Hematopoietic multipotent progenitor cell treated with erythropoietin and hydrocortisone succinate and interleukin-3 and kit ligand, for 6 days (in vitro differentiated cells): ENCODE results near the gene MFSD2B.

Source experiments
- DNase-seq: peaks from one replicate; pipeline ENCODE4 v3.0.0-alpha.2; 2015

The MFSD2B gene

DNA sequence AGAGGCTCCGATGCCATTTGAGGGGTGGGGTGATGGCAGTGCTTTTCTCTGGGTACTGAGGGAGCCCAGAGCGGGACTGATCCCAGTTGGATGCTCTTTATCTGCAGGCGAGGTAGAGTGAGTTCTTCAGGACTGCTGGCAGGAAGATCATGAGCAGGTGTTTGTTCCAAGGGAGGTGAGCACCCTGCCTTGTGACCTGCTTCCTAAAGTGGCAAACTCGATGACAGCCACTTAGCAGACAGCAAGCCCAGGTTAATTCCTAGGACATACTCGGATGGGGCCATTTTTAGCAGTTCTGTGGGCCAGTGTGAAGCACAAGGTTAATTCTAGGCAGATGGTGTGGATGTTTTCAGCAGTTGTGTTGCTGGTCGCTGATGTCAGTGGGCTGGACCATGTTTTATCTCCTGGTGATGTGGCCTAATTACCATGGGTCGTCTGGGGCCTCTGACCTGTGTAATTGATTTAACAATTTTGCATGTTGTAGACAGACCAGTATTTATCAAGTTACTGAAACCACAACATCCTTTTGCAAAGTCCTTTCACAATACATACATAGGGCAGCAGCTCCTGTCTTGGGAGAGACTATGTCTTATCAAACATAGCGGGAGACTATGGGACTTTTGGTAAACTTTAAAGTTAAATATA, 44.6 kb downstream of the MFSD2B start:
- DNase-seq: peak; percentile 50

DNA sequence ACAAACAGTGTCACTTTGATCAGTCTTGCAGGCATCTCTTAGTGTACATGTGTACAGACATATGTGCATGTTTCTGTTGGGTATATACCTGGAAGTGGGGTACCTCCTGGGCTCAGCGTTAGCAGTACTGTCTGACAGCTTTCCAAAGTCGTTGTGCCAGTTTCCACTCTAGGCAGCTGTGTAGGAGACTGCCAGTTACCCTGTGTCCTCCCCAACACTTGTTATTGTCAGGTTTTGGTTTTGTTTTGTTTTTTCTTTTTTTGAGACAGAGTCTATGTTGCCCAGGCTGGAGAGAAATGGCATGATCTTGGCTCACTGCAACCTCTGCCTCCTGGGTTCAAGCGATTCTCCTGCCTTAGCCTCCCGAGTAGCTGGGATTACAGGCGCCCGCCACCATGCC, 45.9 kb downstream of the MFSD2B start:
- DNase-seq: no peak

DNA sequence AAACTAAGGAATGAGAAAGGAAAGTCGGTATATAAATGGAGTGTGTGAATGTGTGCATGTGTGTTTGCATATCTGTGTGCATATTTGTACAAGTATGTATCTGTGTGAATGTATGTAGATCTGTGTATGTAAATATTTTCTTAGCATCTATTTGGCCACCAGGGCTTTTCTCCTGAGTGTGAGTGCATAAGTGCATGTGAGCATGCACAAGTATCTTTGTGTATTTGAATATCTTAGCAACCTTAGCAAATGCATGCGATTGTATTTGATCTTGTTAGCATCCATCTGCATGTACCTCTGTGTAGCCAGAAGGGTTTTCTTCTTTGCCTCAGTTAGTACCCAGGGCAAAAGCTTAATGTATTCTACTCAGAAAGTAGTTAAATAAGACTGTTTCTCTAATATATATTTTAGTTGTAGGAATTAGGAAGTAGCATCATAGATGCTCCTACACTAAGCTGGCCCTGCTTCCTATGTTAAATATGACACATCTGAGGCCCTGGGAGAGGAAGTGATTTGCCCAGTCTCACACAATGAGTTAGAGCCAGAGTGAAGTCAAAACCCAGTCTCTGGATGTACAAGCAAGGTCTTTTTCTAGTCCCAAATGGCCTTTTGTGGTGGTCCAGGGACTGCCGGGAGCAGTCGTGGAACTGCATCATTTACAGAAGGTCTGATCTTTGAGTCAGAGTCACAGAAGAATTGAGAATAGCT, 48.8 kb downstream of the MFSD2B start:
- no peak for DNase-seq

DNA sequence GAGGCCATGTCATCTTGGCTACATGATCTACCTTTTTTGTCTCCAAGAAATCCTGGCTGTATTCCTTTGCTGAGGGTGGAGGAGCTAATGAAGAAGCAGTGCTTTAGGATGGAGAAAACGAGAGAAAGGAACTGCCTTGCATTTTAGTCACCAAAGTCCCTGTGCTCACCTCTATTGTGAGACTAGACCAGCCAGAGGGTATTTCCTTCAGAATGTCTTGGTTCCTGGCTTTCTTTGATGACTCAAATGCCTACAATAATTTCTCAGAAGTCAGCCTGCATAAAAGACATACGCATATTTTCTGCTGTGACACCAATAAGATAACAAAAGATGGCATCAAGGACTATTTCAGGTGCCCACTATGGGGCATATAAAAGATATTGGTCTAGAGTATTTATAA, 55.5 kb downstream of the MFSD2B start:
- no peak for DNase-seq

DNA sequence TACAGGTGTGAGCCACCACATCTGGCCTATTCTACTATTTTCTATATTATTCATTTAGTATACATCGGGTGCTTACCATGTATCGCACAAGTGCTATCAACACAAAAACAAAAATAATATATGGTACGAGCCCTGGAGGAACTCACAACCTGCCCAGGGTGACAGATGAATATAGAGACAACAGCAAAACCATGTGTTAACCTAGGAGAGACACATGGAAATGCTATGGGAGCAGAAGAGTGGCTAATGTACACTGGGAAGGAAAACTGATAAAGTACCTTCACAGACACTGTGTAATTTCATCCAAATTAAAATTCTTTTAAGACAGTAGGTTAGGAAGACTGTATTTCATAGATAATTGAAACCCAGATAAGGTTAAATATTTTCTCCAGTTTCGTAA, 62.4 kb downstream of the MFSD2B start:
- no peak for DNase-seq

DNA sequence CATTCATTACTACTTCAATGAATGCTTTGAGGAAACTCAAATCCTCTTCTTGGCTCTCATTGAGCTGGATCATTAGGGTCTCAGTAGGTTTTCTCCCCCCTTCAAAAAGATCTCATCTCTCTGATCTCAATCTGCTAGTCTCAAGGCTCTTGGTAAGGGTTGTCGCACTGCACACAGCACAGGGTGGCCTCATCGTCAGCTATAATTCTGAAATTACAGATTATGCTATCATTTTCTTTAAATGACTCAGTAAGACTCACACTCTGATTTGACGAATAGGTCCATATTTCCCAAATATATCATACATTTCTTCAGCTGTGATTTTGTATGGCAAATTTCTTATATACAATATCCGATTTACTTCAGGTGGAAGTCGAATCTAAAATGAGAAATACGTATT, 63.9 kb downstream of the MFSD2B start:
- no peak for DNase-seq

DNA sequence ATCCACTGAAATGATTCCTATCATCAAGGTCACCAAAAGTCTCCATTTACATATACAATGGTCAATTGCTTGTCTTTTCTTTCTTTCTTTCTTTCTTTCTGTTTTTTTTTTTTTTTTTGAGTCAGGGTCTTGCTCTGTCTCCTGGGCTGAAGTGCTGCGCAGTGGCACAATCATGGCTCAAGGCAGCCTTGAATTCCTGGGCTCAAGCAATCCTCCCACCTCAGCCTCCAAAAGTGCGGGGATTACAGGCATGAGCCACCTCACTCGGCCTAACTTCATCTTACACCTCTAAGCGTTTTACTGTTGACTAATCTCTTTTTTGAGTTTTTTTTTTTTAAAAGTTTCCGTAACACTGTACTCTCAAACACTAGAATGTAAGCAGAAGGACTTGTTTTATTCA, 65.4 kb downstream of the MFSD2B start:
- DNase-seq: no peak
